Caco-2 (cell line): ENCODE measurements around the gene CMC4. TPM values are rescaled to one million over a fixed set of nuclear protein-coding genes. Genes with fewer than 3 reads are reported as not detected.

Experiments
- BruUV-seq: library from RNA; stranded (reverse); fragments of 400-500 nt; replicated peaks from 2 replicates; lab custom pipeline; 2021; lab: Mats Ljungman, UMichigan
- CTCF ChIA-PET: fragments of 300-600 bp; sonication (Branson Sonifier 250); formaldehyde crosslinking; loops from one replicate; lab custom pipeline; 2022; ENCODE audit warnings: antibody characterized with exemption; lab: Charles Lee
- POLR2A ChIA-PET: fragments of 300-600 bp; sonication (Branson Sonifier 250); formaldehyde crosslinking; loops from one replicate; lab custom pipeline; 2022; ENCODE audit warnings: antibody characterized with exemption; lab: Charles Lee
- DNase-seq, 2 experiments: peaks; one replicate each; pipeline versions ENCODE4 v3.0.0 to v3.0.0-alpha.2; 2020 to 2022
- H3K27me3 ChIP-seq: replicated peaks from 2 replicates; pipeline ENCODE4 v1.6.0; 2011; ENCODE audit warnings: low read length; ENCODE audit not compliant: control insufficient read depth, insufficient read depth
- H3K36me3 ChIP-seq: 2 replicates; pipeline ENCODE4 v1.5.1; 2011; ENCODE audit warnings: low read length; ENCODE audit not compliant: control insufficient read depth, insufficient read depth
- H3K4me1 ChIP-seq: fragments of 250-450 bp; sonication (Bioruptor Pico); 2 replicates; pipeline ENCODE4 v1.5.1; 2020; ENCODE audit warnings: mild to moderate bottlenecking
- H3K4me3 ChIP-seq: 2 replicates; pipeline ENCODE4 v1.5.1; 2011; ENCODE audit warnings: low read depth, mild to moderate bottlenecking, control low read depth, low read length
- H3K9me3 ChIP-seq: fragments of 250-450 bp; sonication (Bioruptor Pico); 2 replicates; pipeline ENCODE4 v1.5.1; 2020; ENCODE audit warnings: mild to moderate bottlenecking, moderate library complexity
- H3K27ac Mint-ChIP-seq: one replicate; pipeline ENCODE4 v1.8.0; 2022; ENCODE audit warnings: mixed read lengths; ENCODE audit not compliant: unreplicated experiment
- H3K27me3 Mint-ChIP-seq: one replicate; pipeline ENCODE4 v1.8.0; 2022; ENCODE audit warnings: mixed read lengths; ENCODE audit not compliant: insufficient read depth, unreplicated experiment
- H3K36me3 Mint-ChIP-seq: one replicate; pipeline ENCODE4 v1.8.0; 2022; ENCODE audit warnings: mild to moderate bottlenecking, mixed read lengths; ENCODE audit not compliant: insufficient read depth, unreplicated experiment
- H3K4me1 Mint-ChIP-seq: one replicate; pipeline ENCODE4 v1.8.0; 2022; ENCODE audit warnings: low read depth, mixed read lengths; ENCODE audit not compliant: unreplicated experiment
- H3K4me3 Mint-ChIP-seq: one replicate; pipeline ENCODE4 v1.8.0; 2022; ENCODE audit warnings: mild to moderate bottlenecking, moderate library complexity, mixed read lengths; ENCODE audit not compliant: unreplicated experiment
- H3K9me3 Mint-ChIP-seq: one replicate; pipeline ENCODE4 v1.8.0; 2022; ENCODE audit warnings: mixed read lengths; ENCODE audit not compliant: unreplicated experiment
- intact Hi-C: fragments of 100-400 bp; cut with micrococcal nuclease; formaldehyde crosslinking; loops from one replicate; pipeline ENCODE4 v1.10.0; 2022; ENCODE audit not compliant: unreplicated experiment
- total RNA-seq: library from RNA; stranded (reverse); gene quantifications from 2 replicates; pipeline ENCODE4 v1.2.3, GENCODE V29; 2022
- TF ChIP-seq, protein P1 (sequence below), 2 experiments: fragments of 200-600 bp in 1 of 2; IDR thresholded peaks; 1 replicate in 1 of 2; 2 replicates in 1 of 2; pipeline versions ENCODE4 v1.5.1 to v1.8.0; 2011 to 2022; ENCODE audit warnings: antibody characterized with exemption in 1 of 2, control low read depth in 1 of 2, inconsistent platforms in 1 of 2, low read depth in 1 of 2, low read length in 1 of 2, mild to moderate bottlenecking in 1 of 2, moderate library complexity in 1 of 2; ENCODE audit not compliant: insufficient read depth in 1 of 2, severe bottlenecking in 1 of 2, unreplicated experiment in 1 of 2

The CMC4 gene
- total RNA-seq, 1 experiment from 2014 or later, result 1.7 TPM

DNA sequence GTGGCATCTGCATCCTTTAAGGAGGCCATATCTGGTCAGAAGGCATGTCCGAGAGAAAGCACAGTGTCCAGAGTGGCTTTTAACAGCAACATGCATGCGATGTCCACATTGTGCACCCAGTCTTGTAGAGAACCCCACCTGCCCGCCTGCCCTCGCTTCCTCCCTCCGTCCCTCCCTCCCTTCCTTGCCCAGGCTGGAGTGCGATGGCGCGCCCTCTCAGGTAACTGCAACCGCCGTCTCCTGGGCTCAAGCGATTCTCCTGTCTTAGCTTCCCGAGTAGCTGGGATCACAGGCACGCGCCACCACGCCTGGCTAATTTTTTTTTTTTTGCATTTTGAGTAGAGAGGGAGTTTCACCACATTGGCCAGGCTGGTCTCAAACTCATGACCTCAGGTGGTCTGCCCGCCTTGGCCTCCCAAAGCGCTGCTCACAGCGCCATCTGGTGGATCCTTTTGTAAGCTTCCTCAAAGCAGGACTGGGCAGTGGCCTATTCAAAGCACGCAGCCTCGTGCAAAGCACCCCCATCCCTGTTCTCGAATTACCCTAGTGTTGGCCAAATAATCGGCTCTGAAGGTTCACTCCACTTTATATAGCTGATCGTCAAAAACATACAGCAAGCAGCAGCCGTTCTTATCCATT, 15.4 kb upstream of the CMC4 start:
- no peaks in the 10 kb centered on the region for H3K27me3 ChIP-seq
- DNase-seq, result peak; percentile 35 to 50
- H3K9me3 Mint-ChIP-seq, result no peaks in the 10 kb centered on the region
- no peak overlapping the region for H3K4me3 Mint-ChIP-seq
- intact Hi-C loops, result no loop called here
- ChIA-PET CTCF (interaction anchor here (0.7 kb wide), 1 partner anchor 98 kb away, joined by 3 read pairs; no protein-coding TSS in a partner anchor), POLR2A (no interaction called here)
- H3K36me3 ChIP-seq, result peaks cover 1% of the 10 kb centered on the region; the same call in 1 of the 2 replicates
- TF ChIP-seq, protein P1, sequence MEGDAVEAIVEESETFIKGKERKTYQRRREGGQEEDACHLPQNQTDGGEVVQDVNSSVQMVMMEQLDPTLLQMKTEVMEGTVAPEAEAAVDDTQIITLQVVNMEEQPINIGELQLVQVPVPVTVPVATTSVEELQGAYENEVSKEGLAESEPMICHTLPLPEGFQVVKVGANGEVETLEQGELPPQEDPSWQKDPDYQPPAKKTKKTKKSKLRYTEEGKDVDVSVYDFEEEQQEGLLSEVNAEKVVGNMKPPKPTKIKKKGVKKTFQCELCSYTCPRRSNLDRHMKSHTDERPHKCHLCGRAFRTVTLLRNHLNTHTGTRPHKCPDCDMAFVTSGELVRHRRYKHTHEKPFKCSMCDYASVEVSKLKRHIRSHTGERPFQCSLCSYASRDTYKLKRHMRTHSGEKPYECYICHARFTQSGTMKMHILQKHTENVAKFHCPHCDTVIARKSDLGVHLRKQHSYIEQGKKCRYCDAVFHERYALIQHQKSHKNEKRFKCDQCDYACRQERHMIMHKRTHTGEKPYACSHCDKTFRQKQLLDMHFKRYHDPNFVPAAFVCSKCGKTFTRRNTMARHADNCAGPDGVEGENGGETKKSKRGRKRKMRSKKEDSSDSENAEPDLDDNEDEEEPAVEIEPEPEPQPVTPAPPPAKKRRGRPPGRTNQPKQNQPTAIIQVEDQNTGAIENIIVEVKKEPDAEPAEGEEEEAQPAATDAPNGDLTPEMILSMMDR (IDR thresholded peaks at IDR 0.05; ENCODE audit: insufficient read depth in 1 of 2, low read depth in 1 of 2, low read length in 1 of 2, severe bottlenecking in 1 of 2, unreplicated experiment in 1 of 2), result peak in 1 of 2 experiments; percentile 35
- H3K4me1 Mint-ChIP-seq, result no peaks in the 10 kb centered on the region
- no peaks in the 10 kb centered on the region for H3K36me3 Mint-ChIP-seq
- H3K4me3 ChIP-seq, result no peak overlapping the region
- H3K27ac Mint-ChIP-seq, result no peak overlapping the region
- no TSS peak for BruUV-seq
- H3K9me3 ChIP-seq, result no peaks in the 10 kb centered on the region
- no peaks in the 10 kb centered on the region for H3K4me1 ChIP-seq
- H3K27me3 Mint-ChIP-seq, result no peaks in the 10 kb centered on the region

DNA sequence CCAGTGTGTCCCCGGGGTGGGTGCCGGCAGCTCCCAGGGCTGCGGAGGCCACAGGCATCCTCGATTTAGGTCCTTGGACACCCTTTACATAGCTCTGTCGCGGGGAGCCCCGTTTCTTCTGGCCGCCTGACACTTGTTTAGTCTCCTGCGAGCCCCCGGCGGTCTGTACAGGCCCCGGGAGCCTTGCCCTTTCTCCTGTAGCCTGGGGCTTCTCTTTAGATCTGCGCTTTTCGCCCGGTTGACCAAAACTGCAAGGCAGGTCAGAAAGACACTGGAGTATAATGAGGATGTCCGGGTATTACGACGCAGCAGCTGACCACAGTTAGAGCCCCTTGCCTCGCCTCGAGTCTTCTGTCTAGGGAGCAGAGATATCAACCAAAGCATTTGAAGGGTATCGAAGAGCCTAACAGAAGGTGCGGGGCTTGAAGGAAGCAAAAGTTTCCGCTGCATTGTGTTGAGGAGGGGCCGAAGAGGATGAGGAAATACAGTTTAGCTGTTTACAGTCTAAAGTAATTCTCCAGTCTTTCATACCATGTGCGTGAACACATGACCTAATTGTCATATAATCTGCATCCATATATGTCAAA, 851 bp upstream of the CMC4 start:
- peaks cover 7% of the 10 kb centered on the region for H3K4me1 Mint-ChIP-seq
- Histone ChIP-seq H3K27me3 (no peaks in the 10 kb centered on the region), H3K4me1 (peaks cover 6% of the 10 kb centered on the region; the same call in 1 of the 2 replicates), H3K9me3 (no peaks in the 10 kb centered on the region), H3K4me3 (peak overlapping the region; percentile 57), H3K36me3 (no peaks in the 10 kb centered on the region)
- CTCF ChIA-PET, result no interaction called here
- TF ChIP-seq, protein P1 (IDR thresholded peaks at IDR 0.05; ENCODE audit: insufficient read depth in 1 of 2, low read depth in 1 of 2, low read length in 1 of 2, severe bottlenecking in 1 of 2, unreplicated experiment in 1 of 2), result no peak
- H3K9me3 Mint-ChIP-seq, result no peaks in the 10 kb centered on the region
- peak overlapping the region; percentile 89 for H3K4me3 Mint-ChIP-seq
- no peak for DNase-seq
- BruUV-seq, result TSS peak; percentile 61
- peak overlapping the region; percentile 90 for H3K27ac Mint-ChIP-seq
- POLR2A ChIA-PET, result interaction anchor here (1.5 kb wide), 1 partner anchor 45 kb away, joined by 4 read pairs; the partner anchor contains the start of gene FUNDC2
- intact Hi-C loops, result loop anchor here (1.0 kb wide), 1 partner anchor 45 kb away; the partner anchor contains the start of gene FUNDC2
- H3K27me3 Mint-ChIP-seq, result no peaks in the 10 kb centered on the region
- H3K36me3 Mint-ChIP-seq, result peaks cover 24% of the 10 kb centered on the region

DNA sequence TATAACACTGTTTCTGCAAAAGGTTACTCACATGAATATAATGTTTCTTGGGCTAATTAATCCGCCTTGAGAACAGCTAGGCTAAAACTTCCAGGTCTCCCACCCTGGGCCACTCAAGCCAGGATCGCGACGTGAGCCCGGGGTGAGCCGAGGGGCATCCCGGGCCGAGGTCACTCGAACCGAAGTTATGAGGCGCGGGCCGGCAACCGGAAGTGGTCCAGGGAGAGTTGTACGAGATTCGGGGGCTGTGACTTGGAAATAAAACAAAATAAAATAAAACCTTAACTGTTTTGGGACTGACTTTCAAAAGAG, 317 bp downstream of the CMC4 start:
- ChIA-PET POLR2A (no interaction called here), CTCF (no interaction called here)
- DNase-seq, result no peak
- Mint-ChIP-seq H3K4me3 (peak overlapping the region; percentile 89), H3K36me3 (peaks cover 24% of the 10 kb centered on the region), H3K27me3 (no peaks in the 10 kb centered on the region), H3K9me3 (no peaks in the 10 kb centered on the region), H3K4me1 (peaks cover 7% of the 10 kb centered on the region), H3K27ac (peak overlapping the region; percentile 90)
- BruUV-seq, result no TSS peak
- Histone ChIP-seq H3K4me1 (peaks cover 6% of the 10 kb centered on the region; the same call in 1 of the 2 replicates), H3K36me3 (no peaks in the 10 kb centered on the region), H3K27me3 (no peaks in the 10 kb centered on the region), H3K4me3 (peak overlapping the region; percentile 55), H3K9me3 (no peaks in the 10 kb centered on the region)
- TF ChIP-seq, protein P1 (IDR thresholded peaks at IDR 0.05; ENCODE audit: insufficient read depth in 1 of 2, low read depth in 1 of 2, low read length in 1 of 2, severe bottlenecking in 1 of 2, unreplicated experiment in 1 of 2), result no peak
- intact Hi-C loops, result no loop called here
